ENCODE data around the gene TMEM123. TPM values are rescaled to one million over a fixed set of nuclear protein-coding genes. Genes with fewer than 3 reads are reported as not detected.
"Not testable (repeated sequence)": the region's sequence is repeated elsewhere in the genome, so short reads cannot be mapped to it uniquely, and the experiment has no call there.

Gene TMEM123
- total and polyA plus RNA-seq, 10 donors = 51.3 to 184 (median 146) TPM

- Histone ChIP-seq H3K4me1 (peaks cover 0 to 7% (median 0%) of the 10 kb centered on the region in 6 donors), H3K9me3 (no peaks in the 10 kb centered on the region), H3K36me3 (peaks cover 3 to 64% (median 52%) of the 10 kb centered on the region in 6 donors), H3K27me3 (replicated peaks in 1 of 7) (no peaks in the 10 kb centered on the region), H3K27ac (no peak overlapping the region), H3K4me3 (no peak overlapping the region)
- intact Hi-C loops (cut with DNase I; ENCODE audit: low total_unique reads) = no loop called here
- no peak for DNase-seq
- no peak for TF ChIP-seq CTCF (IDR thresholded peaks at IDR 0.05 in 8 of 11, conservative IDR thresholded peaks at IDR 0.05 in 3 of 11)
- no peak for TF ChIP-seq POLR2A (IDR thresholded peaks at IDR 0.05)
- TF ChIP-seq POLR2AphosphoS5 (IDR thresholded peaks at IDR 0.05) = no peak
- 91 to 97% (median 95%) methylated on average over 5 of the region's 5 CpGs for WGBS, 5 donors
Measured at GRCh38 chr11:102375720-102376399, 76.7 kb downstream of the TMEM123 start.

GRCh38 chr11:102374633-102375424, 77.7 kb downstream of the TMEM123 start:
- H3K4me3 ChIP-seq; H3K27ac ChIP-seq; H3K4me1 ChIP-seq; H3K27me3 ChIP-seq (replicated peaks in 1 of 7); H3K9me3 ChIP-seq; intact Hi-C loops (cut with DNase I; ENCODE audit: low total_unique reads); DNase-seq: not testable (repeated sequence)
- H3K36me3 ChIP-seq = peaks cover 3 to 54% (median 41%) of the 10 kb centered on the region in 6 donors
- WGBS, 5 donors = 87 to 92% (median 91%) methylated on average over 27 to 31 of the region's 31 CpGs

- TF ChIP-seq CTCF (IDR thresholded peaks at IDR 0.05 in 8 of 11, conservative IDR thresholded peaks at IDR 0.05 in 3 of 11) = no peak
- TF ChIP-seq POLR2A (IDR thresholded peaks at IDR 0.05) = no peak
- no peak for TF ChIP-seq POLR2AphosphoS5 (IDR thresholded peaks at IDR 0.05)
- Histone ChIP-seq H3K27ac (no peak overlapping the region), H3K36me3 (peaks cover 0 to 57% (median 42%) of the 10 kb centered on the region in 6 donors), H3K4me3 (no peak overlapping the region), H3K27me3 (replicated peaks in 1 of 7) (no peaks in the 10 kb centered on the region), H3K9me3 (no peaks in the 10 kb centered on the region), H3K4me1 (peaks cover 0 to 20% (median 12%) of the 10 kb centered on the region in 6 donors)
- DNase-seq = no peak
- 67 to 86% (median 84%) methylated on average over 3 of the region's 3 CpGs for WGBS, 5 donors
- intact Hi-C loops (cut with DNase I; ENCODE audit: low total_unique reads) = no loop called here
Measured at GRCh38 chr11:102368472-102368871, 84.1 kb downstream of the TMEM123 start.

GRCh38 chr11:102367364-102367763, 85.2 kb downstream of the TMEM123 start:
- H3K4me1 ChIP-seq = peaks cover 0 to 21% (median 12%) of the 10 kb centered on the region in 6 donors
- 42 to 64% (median 51%) methylated on average over 6 of the region's 6 CpGs for WGBS, 5 donors
- no peak overlapping the region for H3K4me3 ChIP-seq
- no peak for DNase-seq
- H3K9me3 ChIP-seq = no peaks in the 10 kb centered on the region
- peak overlapping the region in 2 of 8 donors; percentile 23 to 28 for H3K27ac ChIP-seq
- TF ChIP-seq POLR2A (IDR thresholded peaks at IDR 0.05) (no peak), CTCF (IDR thresholded peaks at IDR 0.05 in 8 of 11, conservative IDR thresholded peaks at IDR 0.05 in 3 of 11) (peak in 3 of 11 experiments; percentile 22 to 44 (median 35))
- intact Hi-C loops (cut with DNase I; ENCODE audit: low total_unique reads) = no loop called here
- peaks cover 0 to 68% (median 48%) of the 10 kb centered on the region in 6 donors for H3K36me3 ChIP-seq
- no peaks in the 10 kb centered on the region for H3K27me3 ChIP-seq (replicated peaks in 1 of 7)

Measured in spleen (tissue), 11 donors.